Stimulated activated naive CD8-positive, alpha-beta T cell treated with anti-CD3 and anti-CD28 coated beads, Interleukin-15, amount 100 ng/mL, for 72 hours (primary cell): Measurements from ENCODE around the gene CSNK1G1.
"Not testable (repeated sequence)": the region's sequence is repeated elsewhere in the genome, so short reads cannot be mapped to it uniquely, and the experiment has no call there.

Experiments
- ATAC-seq: fragments of 150-1000 bp; cut with Tn5 transposase; 2 replicates; pipeline ENCODE4 v1.10.0; 2021; ENCODE audit warnings: mild to moderate bottlenecking, moderate library complexity
- DNase-seq, 2 donors: peaks; one replicate each; pipeline ENCODE4 v3.0.0; 2021 to 2022
- H3K27ac Mint-ChIP-seq, 2 donors: one replicate each; pipeline ENCODE4 v1.8.0; 2022; ENCODE audit warnings: mild to moderate bottlenecking in 2 of 2, mixed read lengths in 2 of 2, moderate library complexity in 2 of 2
- H3K27me3 Mint-ChIP-seq: one replicate; pipeline ENCODE4 v1.8.0; 2022; ENCODE audit warnings: mixed read lengths
- H3K4me1 Mint-ChIP-seq: one replicate; pipeline ENCODE4 v1.8.0; 2022; ENCODE audit warnings: mild to moderate bottlenecking, mixed read lengths
- H3K4me3 Mint-ChIP-seq, 2 donors: one replicate each; pipeline ENCODE4 v1.8.0; 2022; ENCODE audit warnings: mild to moderate bottlenecking in 2 of 2, mixed read lengths in 2 of 2, moderate library complexity in 1 of 2
- H3K9me3 Mint-ChIP-seq, 2 donors: one replicate each; pipeline ENCODE4 v1.8.0; 2022; ENCODE audit warnings: mixed read lengths in 2 of 2

CSNK1G1 gene

DNA sequence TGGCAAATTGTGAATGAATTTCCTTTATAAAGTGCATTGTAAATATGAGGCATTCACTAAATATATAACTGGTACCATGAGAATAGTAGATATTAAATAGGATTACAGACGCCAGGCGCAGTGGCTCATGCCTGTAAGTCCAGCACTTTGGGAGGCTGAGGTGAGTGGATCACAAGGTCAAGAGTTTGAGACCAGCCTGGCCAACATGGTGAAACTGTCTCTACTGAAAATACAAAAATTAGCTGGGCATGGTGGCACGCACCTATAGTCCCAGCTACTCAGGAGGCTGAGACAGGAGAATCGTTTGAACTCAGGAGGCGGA, 138.6 kb downstream of the CSNK1G1 start:
- ATAC-seq, H3K4me1 Mint-ChIP-seq, DNase-seq: not testable (repeated sequence)

DNA sequence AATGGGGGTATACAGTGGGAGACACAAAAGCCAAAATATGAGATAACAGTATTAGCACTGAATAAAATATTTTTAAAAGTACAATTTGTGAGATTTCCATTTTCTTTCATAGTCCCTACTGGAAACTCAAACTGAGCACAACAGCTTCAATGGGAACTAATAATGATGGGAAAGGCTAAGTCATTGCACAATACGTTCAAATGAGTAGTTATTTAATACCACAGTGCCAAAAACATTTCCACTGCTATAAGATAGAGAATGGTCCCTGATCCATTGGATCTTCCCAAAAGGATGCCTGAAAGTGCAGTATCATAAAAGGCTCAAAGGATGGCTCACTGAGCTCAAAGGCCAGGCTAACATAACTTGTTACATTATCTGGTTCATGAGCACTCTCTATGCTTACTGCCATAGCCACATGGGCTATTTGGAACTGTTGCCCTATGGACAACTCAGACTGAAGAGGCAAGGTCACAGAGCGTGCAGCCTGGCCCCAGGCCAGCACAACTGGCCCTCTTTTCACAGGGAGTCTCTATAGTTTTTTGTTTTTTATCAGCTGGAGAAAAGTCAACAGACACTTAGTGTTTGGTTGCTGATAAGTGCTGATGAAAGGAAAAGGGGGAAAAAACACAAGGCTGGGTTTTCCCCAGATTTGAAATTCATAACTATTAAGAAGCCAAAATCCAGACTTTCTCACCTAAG, 139.1 kb downstream of the CSNK1G1 start:
- DNase-seq (no peak), ATAC-seq (no peak)
- Mint-ChIP-seq H3K27ac (no peak overlapping the region), H3K4me3 (no peak overlapping the region), H3K27me3 (no peaks in the 10 kb centered on the region), H3K4me1 (no peaks in the 10 kb centered on the region), H3K9me3 (no peaks in the 10 kb centered on the region)

More for the DNA sequence above, 138.6 kb downstream of the CSNK1G1 start:
- H3K27me3 Mint-ChIP-seq, H3K9me3 Mint-ChIP-seq, H3K27ac Mint-ChIP-seq, H3K4me3 Mint-ChIP-seq: not testable (repeated sequence)

DNA sequence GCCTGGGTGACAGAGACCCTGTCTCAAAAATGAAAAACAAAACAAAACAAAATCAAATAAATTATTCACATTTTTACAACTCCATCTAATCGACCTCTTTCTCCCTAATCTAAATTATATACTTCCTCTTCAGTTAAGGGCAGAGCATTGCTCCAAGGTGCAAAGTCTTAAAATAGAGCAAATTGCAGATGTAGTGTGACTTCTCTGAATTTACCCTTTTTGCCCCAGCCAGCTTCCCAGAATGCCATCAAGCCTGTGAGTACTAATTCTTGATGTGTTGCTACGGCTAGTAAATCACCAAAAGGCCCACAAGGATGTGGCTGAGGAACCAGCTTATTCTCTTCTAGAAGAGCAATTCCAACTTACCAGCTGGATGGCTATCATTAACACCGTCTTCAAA, 139.8 kb downstream of the CSNK1G1 start:
- H3K27me3 Mint-ChIP-seq: no peaks in the 10 kb centered on the region
- no peaks in the 10 kb centered on the region for H3K9me3 Mint-ChIP-seq
- H3K4me1 Mint-ChIP-seq: no peaks in the 10 kb centered on the region
- no peak overlapping the region for H3K4me3 Mint-ChIP-seq
- no peak for DNase-seq
- H3K27ac Mint-ChIP-seq: no peak overlapping the region
- no peak for ATAC-seq

DNA sequence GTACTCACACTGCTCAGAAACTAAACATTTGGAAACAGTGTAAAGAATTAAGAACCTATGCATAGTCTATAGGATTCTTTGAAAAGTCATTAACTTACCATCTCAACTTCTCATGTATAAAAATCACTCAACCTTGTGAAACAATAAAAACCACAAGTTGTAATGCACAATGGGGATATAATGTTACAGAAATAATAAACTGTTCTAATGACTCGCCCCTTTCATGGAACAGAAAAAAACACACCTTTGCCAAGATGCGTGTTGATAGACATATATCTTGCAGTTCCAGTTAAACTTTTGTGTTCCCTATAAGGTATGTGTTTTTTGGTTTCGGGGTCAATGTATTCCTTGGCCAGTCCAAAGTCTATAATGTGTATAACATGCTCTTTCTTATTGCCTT, 142.3 kb downstream of the CSNK1G1 start:
- Mint-ChIP-seq H3K4me1 (peaks cover 13% of the 10 kb centered on the region), H3K4me3 (no peak overlapping the region), H3K27me3 (no peaks in the 10 kb centered on the region), H3K27ac (no peak overlapping the region), H3K9me3 (no peaks in the 10 kb centered on the region)
- DNase-seq (no peak), ATAC-seq (no peak)

DNA sequence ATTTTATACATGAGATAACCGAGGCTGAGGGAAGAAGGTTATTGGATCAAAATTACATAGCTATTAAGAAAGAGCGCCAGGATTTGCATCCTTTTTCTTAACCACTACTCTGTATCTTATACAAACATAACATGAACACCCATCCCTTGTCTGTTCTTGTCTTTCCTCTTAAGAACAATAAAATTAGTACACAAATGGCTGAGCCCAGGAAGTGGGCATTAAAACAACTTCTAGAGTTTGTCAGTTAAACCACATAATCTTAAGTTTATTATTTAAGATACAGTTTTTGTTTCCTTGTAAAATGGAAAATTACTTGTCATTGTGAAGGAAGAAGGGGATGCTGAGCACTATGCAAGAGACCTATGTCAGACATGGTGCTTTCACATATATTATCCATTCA, 144.3 kb downstream of the CSNK1G1 start:
- Mint-ChIP-seq H3K4me1 (peaks cover 13% of the 10 kb centered on the region), H3K9me3 (no peaks in the 10 kb centered on the region), H3K4me3 (no peak overlapping the region), H3K27ac (no peak overlapping the region), H3K27me3 (no peaks in the 10 kb centered on the region)
- no peak for ATAC-seq
- no peak for DNase-seq

DNA sequence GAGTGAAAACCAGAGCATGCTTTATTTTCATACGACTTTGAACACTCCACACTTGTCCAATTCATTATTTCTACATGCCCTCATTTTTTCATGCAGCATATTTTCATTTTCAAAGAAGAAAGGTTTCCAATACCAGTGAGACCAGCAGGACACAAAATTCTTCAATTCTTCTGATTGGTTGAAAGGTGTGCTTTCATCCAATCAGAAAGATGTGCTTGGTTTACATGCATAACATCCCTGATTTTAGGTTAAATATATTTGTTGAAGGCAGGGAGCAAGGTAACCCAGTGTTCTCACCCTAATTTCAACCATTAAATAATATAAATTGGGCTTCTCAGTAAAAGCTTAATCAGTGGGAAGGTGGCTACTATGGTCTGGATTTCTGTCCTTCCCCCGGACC, 145.6 kb downstream of the CSNK1G1 start:
- H3K27ac Mint-ChIP-seq: no peak overlapping the region
- H3K9me3 Mint-ChIP-seq: no peaks in the 10 kb centered on the region
- no peak overlapping the region for H3K4me3 Mint-ChIP-seq
- peaks cover 13% of the 10 kb centered on the region for H3K4me1 Mint-ChIP-seq
- no peak for DNase-seq
- H3K27me3 Mint-ChIP-seq: no peaks in the 10 kb centered on the region
- no peak for ATAC-seq

DNA sequence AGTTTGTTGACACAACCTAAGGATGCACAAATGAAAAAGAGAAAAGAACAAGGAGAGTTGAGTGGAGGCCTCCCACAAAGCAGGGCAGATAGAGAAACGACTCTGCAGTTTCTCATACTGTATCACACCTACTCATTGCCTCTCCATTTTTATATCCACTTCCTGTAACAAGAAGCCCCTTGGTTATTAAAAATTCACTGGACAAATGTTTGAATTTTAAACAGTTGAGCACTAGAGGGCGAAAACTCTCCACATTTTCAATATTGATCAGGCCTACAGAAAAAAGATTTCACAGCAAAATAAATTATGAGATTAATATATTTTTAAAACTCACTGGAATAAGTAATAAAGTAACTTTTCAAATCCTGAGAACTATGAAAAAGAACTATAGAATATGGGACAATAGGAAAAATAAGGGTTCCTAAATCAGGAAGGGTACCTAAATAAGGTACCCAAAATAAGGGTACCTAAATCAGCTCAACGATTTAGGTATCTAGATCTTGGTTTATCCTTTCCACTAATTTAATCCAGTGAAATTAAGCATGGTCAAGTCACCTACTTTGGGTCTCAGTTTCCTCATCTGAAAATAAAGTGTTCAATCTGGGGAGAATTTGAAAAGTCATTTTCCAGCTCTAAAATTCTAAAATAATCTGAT, 146.2 kb downstream of the CSNK1G1 start:
- H3K27ac Mint-ChIP-seq: no peak overlapping the region
- ATAC-seq (peak; percentile 84), DNase-seq (no peak)
- no peak overlapping the region for H3K4me3 Mint-ChIP-seq
- peaks cover 13% of the 10 kb centered on the region for H3K4me1 Mint-ChIP-seq
- H3K27me3 Mint-ChIP-seq: no peaks in the 10 kb centered on the region
- H3K9me3 Mint-ChIP-seq: no peaks in the 10 kb centered on the region

DNA sequence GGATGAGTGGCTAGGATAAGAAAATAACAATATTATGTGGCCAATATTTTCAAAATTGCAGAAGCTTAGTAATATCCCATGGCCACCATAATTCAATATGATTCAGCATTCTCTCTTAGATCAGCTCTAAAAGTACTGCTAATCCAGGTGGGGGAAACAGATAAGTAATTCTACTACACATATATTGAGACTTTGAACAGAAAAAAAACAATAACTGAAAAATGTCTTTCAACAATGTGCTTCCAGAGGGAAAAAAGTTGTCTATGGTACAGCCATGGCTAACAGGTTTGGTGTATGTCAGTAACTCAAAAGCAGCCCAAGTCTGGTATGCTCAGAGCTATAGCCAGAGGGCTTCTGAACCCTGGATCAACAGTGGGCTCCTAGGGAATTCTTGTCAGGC, 150.8 kb downstream of the CSNK1G1 start:
- Mint-ChIP-seq H3K27ac (no peak overlapping the region), H3K4me1 (peaks cover 8% of the 10 kb centered on the region), H3K4me3 (no peak overlapping the region), H3K9me3 (no peaks in the 10 kb centered on the region), H3K27me3 (no peaks in the 10 kb centered on the region)
- ATAC-seq (no peak), DNase-seq (no peak)

DNA sequence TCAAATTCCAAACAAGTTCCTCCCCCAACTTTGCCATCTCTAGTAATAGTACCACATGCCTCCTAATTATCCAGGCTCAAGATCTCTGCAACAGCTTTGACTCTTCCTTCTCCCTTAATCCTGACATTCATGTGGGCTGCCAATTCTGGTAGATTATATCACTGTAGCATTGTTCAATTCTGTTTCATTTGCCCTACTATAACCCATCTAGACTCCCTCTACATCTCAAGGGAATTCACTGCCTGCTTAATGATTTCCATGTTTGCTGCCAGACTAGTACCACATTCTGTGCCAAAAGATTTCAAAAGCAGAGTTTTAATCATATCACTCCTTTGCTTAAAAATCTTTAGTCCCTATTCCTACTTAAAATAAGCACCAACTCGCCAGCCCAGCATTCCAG, 158.5 kb downstream of the CSNK1G1 start:
- H3K4me1 Mint-ChIP-seq: no peaks in the 10 kb centered on the region
- H3K27me3 Mint-ChIP-seq: no peaks in the 10 kb centered on the region
- H3K4me3 Mint-ChIP-seq: no peak overlapping the region
- DNase-seq (no peak), ATAC-seq (no peak)
- H3K9me3 Mint-ChIP-seq: no peaks in the 10 kb centered on the region
- H3K27ac Mint-ChIP-seq: no peak overlapping the region

DNA sequence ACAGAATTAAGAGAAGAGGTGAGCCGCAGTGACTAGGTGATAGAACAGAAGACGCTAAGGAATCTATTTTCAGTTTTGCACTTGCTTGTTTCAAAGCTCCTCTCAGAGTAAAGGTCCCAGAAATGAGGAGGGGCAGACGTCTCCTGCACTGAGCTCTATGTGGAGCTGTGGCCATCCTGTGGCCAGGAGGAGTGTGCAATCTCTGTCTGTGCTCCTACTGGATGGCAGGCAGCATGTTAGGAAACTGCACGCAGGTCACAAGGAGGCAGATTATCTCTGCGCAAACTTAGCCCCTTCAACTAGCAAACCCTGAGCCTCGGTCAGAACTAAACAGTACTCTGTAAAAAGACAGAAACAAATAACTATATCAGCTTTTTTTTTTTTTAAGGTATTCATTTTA, 162.0 kb downstream of the CSNK1G1 start:
- peak overlapping the region in 1 of 2 donors; percentile 19 for H3K27ac Mint-ChIP-seq
- no peaks in the 10 kb centered on the region for H3K27me3 Mint-ChIP-seq
- H3K4me3 Mint-ChIP-seq: no peak overlapping the region
- H3K4me1 Mint-ChIP-seq: no peaks in the 10 kb centered on the region
- no peaks in the 10 kb centered on the region for H3K9me3 Mint-ChIP-seq
- no peak for ATAC-seq
- DNase-seq: no peak

DNA sequence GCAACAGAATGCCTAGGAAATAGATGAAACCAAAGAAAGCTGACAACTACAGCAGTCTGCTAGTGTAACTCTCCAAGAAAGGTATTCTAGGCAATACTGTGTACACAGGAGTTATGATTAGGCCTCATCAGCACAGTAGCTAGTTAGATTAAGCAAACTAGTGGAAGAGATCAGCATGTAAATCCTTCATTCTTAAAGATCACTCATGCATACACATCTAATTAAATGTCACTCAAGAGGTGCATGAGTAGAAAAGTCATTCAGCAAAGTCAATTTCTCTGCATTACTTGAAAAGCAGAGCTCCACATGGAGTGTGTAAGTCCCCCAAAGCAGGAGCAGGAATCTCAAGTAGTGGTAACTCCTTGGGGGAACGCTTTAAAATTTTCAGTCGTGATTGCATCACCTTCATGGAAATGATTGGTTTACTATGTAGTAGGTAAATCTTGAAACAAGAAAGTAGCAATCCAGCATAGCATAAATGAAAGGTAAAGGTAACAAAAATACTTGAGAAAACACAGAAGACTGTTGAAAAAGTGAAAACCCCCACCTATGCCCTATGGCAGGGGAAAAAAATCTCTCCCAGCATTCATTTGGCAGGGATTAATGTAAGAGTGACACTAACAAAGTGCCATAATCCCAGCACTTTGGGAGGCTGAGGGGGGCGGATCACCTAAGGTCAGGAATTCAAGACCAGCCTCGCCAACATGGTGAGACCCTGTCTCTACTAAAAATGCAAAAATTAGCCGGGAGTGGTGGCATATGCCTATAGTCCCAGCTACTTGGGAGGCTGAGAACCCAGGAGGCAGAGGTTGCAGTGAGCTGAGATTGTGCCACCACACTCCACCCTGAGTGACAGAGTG, 163.8 kb downstream of the CSNK1G1 start:
- no peaks in the 10 kb centered on the region for H3K9me3 Mint-ChIP-seq
- H3K4me3 Mint-ChIP-seq: no peak overlapping the region

DNA sequence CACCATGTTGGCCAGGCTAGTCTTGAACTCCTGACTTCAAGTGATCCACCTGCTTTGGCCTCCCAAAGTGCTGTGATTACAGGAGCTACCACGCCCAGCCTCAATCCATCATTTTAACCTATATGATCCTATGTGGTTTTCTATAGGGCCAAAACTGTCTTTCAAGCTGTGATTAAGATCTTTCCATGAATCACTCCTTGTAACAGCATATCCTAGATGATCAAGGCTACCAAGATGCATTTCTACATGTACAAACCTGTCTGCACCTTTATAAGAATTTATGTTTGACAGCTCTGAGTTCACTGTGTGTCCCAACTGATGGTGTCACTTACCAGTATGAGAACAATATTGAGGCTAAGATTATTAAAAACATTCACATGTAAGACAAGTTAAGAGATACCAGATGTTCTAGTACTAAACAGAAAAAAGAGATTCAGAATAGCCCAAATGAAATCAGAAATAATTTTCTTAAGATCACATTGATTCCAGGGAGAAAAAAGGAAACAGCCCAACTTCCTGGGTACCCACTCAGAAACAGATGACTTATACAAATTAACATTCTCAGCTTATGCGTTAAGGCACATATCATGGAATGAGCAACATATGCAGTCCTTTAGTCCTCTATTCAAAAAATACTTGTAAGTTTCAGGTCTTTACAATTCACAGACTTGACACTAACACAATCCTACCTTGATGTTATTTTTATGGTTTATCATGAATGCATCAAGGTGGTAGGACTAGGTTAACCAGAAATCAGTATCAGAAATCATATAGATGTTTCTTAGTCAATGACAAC, 168.4 kb downstream of the CSNK1G1 start:
- Mint-ChIP-seq H3K4me1 (no peaks in the 10 kb centered on the region), H3K4me3 (no peak overlapping the region), H3K9me3 (no peaks in the 10 kb centered on the region), H3K27me3 (no peaks in the 10 kb centered on the region), H3K27ac (peak overlapping the region in 1 of 2 donors; percentile 30)
- DNase-seq: no peak
- ATAC-seq: peak; percentile 28

More for the DNA sequence above, 163.8 kb downstream of the CSNK1G1 start:
- H3K4me1 Mint-ChIP-seq: no peaks in the 10 kb centered on the region
- no peak overlapping the region for H3K27ac Mint-ChIP-seq
- DNase-seq: no peak
- no peaks in the 10 kb centered on the region for H3K27me3 Mint-ChIP-seq
- ATAC-seq: no peak

DNA sequence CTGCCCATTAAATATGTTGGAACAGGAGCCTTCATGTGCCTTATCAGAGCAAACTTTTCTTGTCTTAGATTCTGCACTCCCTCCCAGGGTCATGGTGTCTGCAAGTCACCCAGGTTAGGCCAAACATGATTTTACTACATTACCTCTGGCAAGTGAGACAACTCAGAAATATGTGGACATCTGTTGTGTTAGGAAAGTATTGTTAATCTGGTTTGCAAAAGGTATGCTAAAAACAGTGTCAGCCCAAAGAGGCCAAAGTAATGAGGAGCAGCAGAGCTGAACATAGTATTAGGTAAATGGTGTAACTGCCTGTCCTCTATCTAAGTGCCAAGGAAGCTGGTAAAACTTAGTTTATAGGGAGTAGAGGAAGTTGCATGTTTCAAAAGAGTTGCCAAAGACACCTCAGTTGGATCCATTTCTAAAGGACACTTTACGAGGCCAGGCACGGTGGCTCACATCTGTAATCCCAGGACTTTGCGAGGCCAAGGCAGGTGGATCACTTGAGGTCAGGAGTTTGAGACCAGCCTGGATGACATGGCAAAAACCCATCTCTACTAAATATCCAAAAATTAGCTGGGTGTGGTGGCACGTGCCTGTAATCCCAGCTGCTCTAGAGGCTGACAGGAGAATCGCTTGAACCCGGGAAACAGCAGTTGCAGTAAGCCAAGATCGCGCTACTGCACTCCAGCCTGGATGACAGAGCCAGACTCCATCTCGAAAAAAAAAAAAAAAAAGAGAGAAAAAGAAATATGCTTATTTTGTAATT, 170.6 kb downstream of the CSNK1G1 start:
- no peaks in the 10 kb centered on the region for H3K4me1 Mint-ChIP-seq
- H3K27ac Mint-ChIP-seq: no peak overlapping the region
- no peak for DNase-seq
- no peak for ATAC-seq
- no peaks in the 10 kb centered on the region for H3K27me3 Mint-ChIP-seq
- H3K4me3 Mint-ChIP-seq: no peak overlapping the region
- H3K9me3 Mint-ChIP-seq: no peaks in the 10 kb centered on the region

DNA sequence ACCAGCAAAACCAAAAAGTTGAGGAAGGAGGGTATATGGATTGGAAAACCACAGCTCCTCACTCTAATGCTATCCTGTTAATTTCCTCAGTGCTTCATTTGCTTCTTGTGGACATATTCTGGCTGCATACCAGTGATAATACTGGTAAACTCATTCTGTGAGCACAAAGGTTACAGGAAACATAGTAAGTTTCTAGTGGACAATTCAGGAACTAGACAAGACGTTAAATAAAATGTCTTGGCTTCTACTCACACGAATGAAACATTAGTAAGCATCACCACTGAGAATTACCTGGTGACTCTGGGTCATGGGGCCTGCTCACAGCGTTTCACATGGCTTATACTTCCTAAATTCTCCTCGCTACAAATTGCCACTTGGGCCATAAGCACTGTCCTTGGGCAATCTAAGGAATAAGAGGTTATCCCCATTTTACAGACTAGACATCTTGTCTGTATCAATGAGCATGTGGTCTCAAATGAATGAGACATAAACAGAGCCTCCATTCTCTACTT, 173.1 kb downstream of the CSNK1G1 start:
- Mint-ChIP-seq H3K4me3 (no peak overlapping the region), H3K4me1 (no peaks in the 10 kb centered on the region), H3K27ac (no peak overlapping the region), H3K27me3 (no peaks in the 10 kb centered on the region), H3K9me3 (no peaks in the 10 kb centered on the region)
- ATAC-seq: no peak
- no peak for DNase-seq
